Measurements from ENCODE around the gene IRGQ.
A peak's percentile ranks its signal among the peaks of the same experiment; 100 is the strongest.

Gene IRGQ

GRCh38 chr19:43622956-43623355, 27.0 kb upstream of the IRGQ start:
- Histone ChIP-seq H3K4me3 (ENCODE audit: low read length) (no peak overlapping the region), H3K4me1 (ENCODE audit: control insufficient read depth, low read depth, low read length) (peaks cover 9% of the 10 kb centered on the region), H3K27ac (ENCODE audit: low read length) (no peak overlapping the region), H3K27me3 (ENCODE audit: control insufficient read depth, insufficient read depth, low read length) (no peaks in the 10 kb centered on the region), H3K9me3 (ENCODE audit: control insufficient read depth, low read depth, low read length) (no peaks in the 10 kb centered on the region), H3K9ac (ENCODE audit: low read length) (no peak overlapping the region), H3K36me3 (ENCODE audit: control insufficient read depth, low read depth, low read length) (no peaks in the 10 kb centered on the region)

GRCh38 chr19:43622070-43622469, 26.1 kb upstream of the IRGQ start:
- no peaks in the 10 kb centered on the region for H3K27me3 ChIP-seq (ENCODE audit: control insufficient read depth, insufficient read depth, low read length)
- H3K4me3 ChIP-seq (ENCODE audit: low read length): no peak overlapping the region
- no peak overlapping the region for H3K27ac ChIP-seq (ENCODE audit: low read length)
- no peak overlapping the region for H3K9ac ChIP-seq (ENCODE audit: low read length)
- H3K9me3 ChIP-seq (ENCODE audit: control insufficient read depth, low read depth, low read length): no peaks in the 10 kb centered on the region
- H3K4me1 ChIP-seq (ENCODE audit: control insufficient read depth, low read depth, low read length): peaks cover 9% of the 10 kb centered on the region
- H3K36me3 ChIP-seq (ENCODE audit: control insufficient read depth, low read depth, low read length): no peaks in the 10 kb centered on the region

- no peaks in the 10 kb centered on the region for H3K9me3 ChIP-seq (ENCODE audit: control insufficient read depth, low read depth, low read length)
- H3K36me3 ChIP-seq (ENCODE audit: control insufficient read depth, low read depth, low read length): no peaks in the 10 kb centered on the region
- no peak overlapping the region for H3K27ac ChIP-seq (ENCODE audit: low read length)
- peaks cover 9% of the 10 kb centered on the region for H3K4me1 ChIP-seq (ENCODE audit: control insufficient read depth, low read depth, low read length)
- H3K4me3 ChIP-seq (ENCODE audit: low read length): peak overlapping the region; percentile 86
- H3K9ac ChIP-seq (ENCODE audit: low read length): peak overlapping the region; percentile 88
- H3K27me3 ChIP-seq (ENCODE audit: control insufficient read depth, insufficient read depth, low read length): no peaks in the 10 kb centered on the region
Observed at GRCh38 chr19:43620061-43621001, 24.4 kb upstream of the IRGQ start.

GRCh38 chr19:43619262-43620060, 23.5 kb upstream of the IRGQ start, which contains the start of gene ZNF428:
ZNF428 (minus strand) TSS chr19:43619629; CDS start chr19:43614304, 5,325 bp downstream.
- Histone ChIP-seq H3K27ac (ENCODE audit: low read length) (peak within 1 kb of the TSS; percentile 94), H3K4me1 (ENCODE audit: control insufficient read depth, low read depth, low read length) (peaks cover 6% of the 10 kb centered on the region), H3K36me3 (ENCODE audit: control insufficient read depth, low read depth, low read length) (no peaks in the 10 kb centered on the region), H3K27me3 (ENCODE audit: control insufficient read depth, insufficient read depth, low read length) (no peaks in the 10 kb centered on the region), H3K9me3 (ENCODE audit: control insufficient read depth, low read depth, low read length) (no peaks in the 10 kb centered on the region), H3K4me3 (ENCODE audit: low read length) (peak within 1 kb of the TSS; percentile 86), H3K9ac (ENCODE audit: low read length) (peak within 1 kb of the TSS; percentile 88)

- Histone ChIP-seq H3K4me3 (ENCODE audit: low read length) (peak overlapping the region; percentile 86), H3K36me3 (ENCODE audit: control insufficient read depth, low read depth, low read length) (no peaks in the 10 kb centered on the region), H3K9ac (ENCODE audit: low read length) (peak overlapping the region; percentile 88), H3K27ac (ENCODE audit: low read length) (peak overlapping the region; percentile 94), H3K9me3 (ENCODE audit: control insufficient read depth, low read depth, low read length) (no peaks in the 10 kb centered on the region), H3K27me3 (ENCODE audit: control insufficient read depth, insufficient read depth, low read length) (no peaks in the 10 kb centered on the region), H3K4me1 (ENCODE audit: control insufficient read depth, low read depth, low read length) (peaks cover 5% of the 10 kb centered on the region)
Observed at GRCh38 chr19:43618921-43619261, 23.0 kb upstream of the IRGQ start.

GRCh38 chr19:43616954-43617353, 21.0 kb upstream of the IRGQ start:
- no peak overlapping the region for H3K4me3 ChIP-seq (ENCODE audit: low read length)
- no peak overlapping the region for H3K27ac ChIP-seq (ENCODE audit: low read length)
- H3K9ac ChIP-seq (ENCODE audit: low read length): no peak overlapping the region
- no peaks in the 10 kb centered on the region for H3K27me3 ChIP-seq (ENCODE audit: control insufficient read depth, insufficient read depth, low read length)
- no peaks in the 10 kb centered on the region for H3K9me3 ChIP-seq (ENCODE audit: control insufficient read depth, low read depth, low read length)
- peaks cover 4% of the 10 kb centered on the region for H3K36me3 ChIP-seq (ENCODE audit: control insufficient read depth, low read depth, low read length)
- H3K4me1 ChIP-seq (ENCODE audit: control insufficient read depth, low read depth, low read length): peaks cover 5% of the 10 kb centered on the region

GRCh38 chr19:43616306-43616705, 20.4 kb upstream of the IRGQ start:
- H3K9me3 ChIP-seq (ENCODE audit: control insufficient read depth, low read depth, low read length): no peaks in the 10 kb centered on the region
- no peak overlapping the region for H3K9ac ChIP-seq (ENCODE audit: low read length)
- H3K4me3 ChIP-seq (ENCODE audit: low read length): no peak overlapping the region
- no peak overlapping the region for H3K27ac ChIP-seq (ENCODE audit: low read length)
- peaks cover 4% of the 10 kb centered on the region for H3K36me3 ChIP-seq (ENCODE audit: control insufficient read depth, low read depth, low read length)
- peaks cover 5% of the 10 kb centered on the region for H3K4me1 ChIP-seq (ENCODE audit: control insufficient read depth, low read depth, low read length)
- no peaks in the 10 kb centered on the region for H3K27me3 ChIP-seq (ENCODE audit: control insufficient read depth, insufficient read depth, low read length)

- peaks cover 4% of the 10 kb centered on the region for H3K36me3 ChIP-seq (ENCODE audit: control insufficient read depth, low read depth, low read length)
- H3K27me3 ChIP-seq (ENCODE audit: control insufficient read depth, insufficient read depth, low read length): no peaks in the 10 kb centered on the region
- H3K9me3 ChIP-seq (ENCODE audit: control insufficient read depth, low read depth, low read length): no peaks in the 10 kb centered on the region
- no peaks in the 10 kb centered on the region for H3K4me1 ChIP-seq (ENCODE audit: control insufficient read depth, low read depth, low read length)
- H3K4me3 ChIP-seq (ENCODE audit: low read length): no peak overlapping the region
- H3K27ac ChIP-seq (ENCODE audit: low read length): no peak overlapping the region
- no peak overlapping the region for H3K9ac ChIP-seq (ENCODE audit: low read length)
Observed at GRCh38 chr19:43612374-43612773, 16.4 kb upstream of the IRGQ start.

GRCh38 chr19:43611788-43612187, 15.9 kb upstream of the IRGQ start, which contains the start of gene SRRM5:
SRRM5 (plus strand) TSS chr19:43612088; CDS start chr19:43612122, 34 bp downstream.
- Histone ChIP-seq H3K9ac (ENCODE audit: low read length) (no peak within 1 kb of the TSS), H3K27me3 (ENCODE audit: control insufficient read depth, insufficient read depth, low read length) (no peaks in the 10 kb centered on the region), H3K9me3 (ENCODE audit: control insufficient read depth, low read depth, low read length) (no peaks in the 10 kb centered on the region), H3K27ac (ENCODE audit: low read length) (no peak within 1 kb of the TSS), H3K4me1 (ENCODE audit: control insufficient read depth, low read depth, low read length) (no peaks in the 10 kb centered on the region), H3K36me3 (ENCODE audit: control insufficient read depth, low read depth, low read length) (peaks cover 4% of the 10 kb centered on the region), H3K4me3 (ENCODE audit: low read length) (no peak within 1 kb of the TSS)

- H3K36me3 ChIP-seq (ENCODE audit: control insufficient read depth, low read depth, low read length): peaks cover 4% of the 10 kb centered on the region
- H3K9ac ChIP-seq (ENCODE audit: low read length): no peak overlapping the region
- no peak overlapping the region for H3K27ac ChIP-seq (ENCODE audit: low read length)
- H3K4me3 ChIP-seq (ENCODE audit: low read length): no peak overlapping the region
- H3K27me3 ChIP-seq (ENCODE audit: control insufficient read depth, insufficient read depth, low read length): no peaks in the 10 kb centered on the region
- H3K9me3 ChIP-seq (ENCODE audit: control insufficient read depth, low read depth, low read length): no peaks in the 10 kb centered on the region
- no peaks in the 10 kb centered on the region for H3K4me1 ChIP-seq (ENCODE audit: control insufficient read depth, low read depth, low read length)
Observed at GRCh38 chr19:43610493-43610892, 14.6 kb upstream of the IRGQ start.

GRCh38 chr19:43609872-43610271, 13.9 kb upstream of the IRGQ start:
- Histone ChIP-seq H3K9me3 (ENCODE audit: control insufficient read depth, low read depth, low read length) (no peaks in the 10 kb centered on the region), H3K4me1 (ENCODE audit: control insufficient read depth, low read depth, low read length) (no peaks in the 10 kb centered on the region), H3K9ac (ENCODE audit: low read length) (no peak overlapping the region), H3K27ac (ENCODE audit: low read length) (no peak overlapping the region), H3K27me3 (ENCODE audit: control insufficient read depth, insufficient read depth, low read length) (no peaks in the 10 kb centered on the region), H3K36me3 (ENCODE audit: control insufficient read depth, low read depth, low read length) (peaks cover 4% of the 10 kb centered on the region), H3K4me3 (ENCODE audit: low read length) (no peak overlapping the region)
